Endothelial cell of umbilical vein (primary cell): ENCODE data around the gene EPC2. TPM values are rescaled to one million over a fixed set of nuclear protein-coding genes. Genes with fewer than 3 reads are reported as not detected.

Experiments used
- BruUV-seq: library from RNA; stranded (reverse); fragments of 400-500 nt; replicated peaks from 2 replicates; lab custom pipeline; 2021; lab: Mats Ljungman, UMichigan
- CTCF ChIA-PET: fragments of 300-600, 350-600 bp; sonication (Branson Sonifier 250); formaldehyde crosslinking; loops from one replicate; lab custom pipeline; 2021; ENCODE audit warnings: antibody characterized with exemption, inconsistent platforms; lab: Charles Lee
- POLR2A ChIA-PET: fragments of 300-600, 350-600 bp; sonication (Branson Sonifier 250); formaldehyde crosslinking; loops from one replicate; lab custom pipeline; 2021; ENCODE audit warnings: antibody characterized with exemption, inconsistent platforms; lab: Charles Lee
- DNase-seq: peaks from one replicate; pipeline ENCODE4 v3.0.0-alpha.2; 2011; ENCODE audit warnings: low read depth, low spot score
- FAIRE-seq: peaks from 2 replicates; lab custom pipeline; 2011; peaks lifted over from hg19 to GRCh38; lab: Jason Lieb, UNC
- H2AFZ ChIP-seq: 2 replicates; pipeline ENCODE4 v1.6.0; 2012; ENCODE audit warnings: low read depth, low read length, control low read depth, inconsistent platforms
- H3K27ac ChIP-seq: 2 replicates; pipeline ENCODE4 v1.5.1; 2011; ENCODE audit warnings: low read depth, mild to moderate bottlenecking, control low read depth, low read length, moderate library complexity; ENCODE audit not compliant: insufficient read depth
- H3K27me3 ChIP-seq, 2 experiments: 2 replicates each; pipeline versions ENCODE4 v1.6.0 to v1.6.1; 2011; ENCODE audit warnings: low read length in 2 of 2, mixed read lengths in 1 of 2; ENCODE audit not compliant: control insufficient read depth in 2 of 2, insufficient read depth in 2 of 2
- H3K36me3 ChIP-seq, 2 experiments: 2 replicates in 1 of 2; 3 replicates in 1 of 2; pipeline ENCODE4 v1.5.1; 2011; ENCODE audit warnings: low read length in 2 of 2, mild to moderate bottlenecking in 1 of 2, moderate library complexity in 1 of 2; ENCODE audit not compliant: control insufficient read depth in 2 of 2, insufficient read depth in 2 of 2; ENCODE audit errors: extremely low read depth in 1 of 2
- H3K4me1 ChIP-seq: 3 replicates; pipeline ENCODE4 v1.5.1; 2011; ENCODE audit warnings: mild to moderate bottlenecking, low read length; ENCODE audit not compliant: control insufficient read depth, insufficient read depth; ENCODE audit errors: extremely low read depth
- H3K4me2 ChIP-seq: 2 replicates; pipeline ENCODE4 v1.6.1; 2011; ENCODE audit warnings: low read length, control low read depth, mixed read lengths; ENCODE audit not compliant: insufficient read depth
- H3K4me3 ChIP-seq, 3 experiments: fragments of 200-600 bp in 1 of 3; sonication (generic), shearing (Covaris generic) in 1 of 3; replicated peaks in 1 of 3; 2 replicates each; pipeline ENCODE4 v1.5.1; 2011 to 2016; ENCODE audit warnings: control low read depth in 3 of 3, low read length in 3 of 3, mild to moderate bottlenecking in 2 of 3, inconsistent platforms in 1 of 3, low read depth in 1 of 3, moderate library complexity in 1 of 3; ENCODE audit not compliant: insufficient read depth in 1 of 3
- H3K79me2 ChIP-seq: 2 replicates; pipeline ENCODE4 v1.6.0; 2012; ENCODE audit warnings: low read length, inconsistent platforms; ENCODE audit not compliant: control insufficient read depth, insufficient read depth
- H3K9ac ChIP-seq: replicated peaks from 2 replicates; pipeline ENCODE3; 2011; ENCODE audit warnings: low read length, control low read depth; ENCODE audit not compliant: insufficient read depth; ENCODE audit errors: extremely low read depth
- H3K9me1 ChIP-seq: replicated peaks from 3 replicates; pipeline ENCODE4 v1.6.0; 2011; ENCODE audit warnings: mild to moderate bottlenecking, low read length; ENCODE audit not compliant: control insufficient read depth, insufficient read depth; ENCODE audit errors: extremely low read depth
- H3K9me3 ChIP-seq: replicated peaks from 2 replicates; pipeline ENCODE4 v1.5.1; 2012; ENCODE audit warnings: low read length, inconsistent platforms; ENCODE audit not compliant: control insufficient read depth, insufficient read depth
- H4K20me1 ChIP-seq: replicated peaks from 2 replicates; pipeline ENCODE3; 2011; ENCODE audit warnings: mild to moderate bottlenecking, low read length; ENCODE audit not compliant: control insufficient read depth, insufficient read depth; ENCODE audit errors: extremely low read depth
- CTCF ChIP-seq, 2 donors: IDR thresholded peaks; 1 replicate in 1 of 2; 2 replicates in 1 of 2; pipeline ENCODE4 v1.5.1; 2011; ENCODE audit warnings: low read length in 2 of 2, mild to moderate bottlenecking in 2 of 2, moderate library complexity in 2 of 2, control low read depth in 1 of 2, inconsistent platforms in 1 of 2, low read depth in 1 of 2; ENCODE audit not compliant: insufficient read depth in 1 of 2; ENCODE audit errors: extremely low read depth in 1 of 2
- EZH2 ChIP-seq: IDR thresholded peaks from 2 replicates; pipeline ENCODE4 v1.6.1; 2012; ENCODE audit warnings: borderline replicate concordance, low read depth, mild to moderate bottlenecking, moderate library complexity, low read length, inconsistent platforms; ENCODE audit not compliant: severe bottlenecking
- FOS ChIP-seq: IDR thresholded peaks from 2 replicates; pipeline ENCODE4 v1.6.1; 2011; ENCODE audit warnings: mild to moderate bottlenecking, low read length, moderate library complexity, borderline replicate concordance; ENCODE audit not compliant: insufficient read depth
- GATA2 ChIP-seq: IDR thresholded peaks from 2 replicates; pipeline ENCODE4 v1.7.0; 2011; ENCODE audit warnings: low read depth, mild to moderate bottlenecking, moderate library complexity, mixed read lengths, low read length; ENCODE audit not compliant: insufficient read length, insufficient read depth
- JUN ChIP-seq: IDR thresholded peaks from 2 replicates; pipeline ENCODE4 v1.6.1; 2011; ENCODE audit warnings: borderline replicate concordance, low read depth; ENCODE audit not compliant: insufficient read length, insufficient read depth
- MAX ChIP-seq: IDR thresholded peaks from 2 replicates; pipeline ENCODE4 v1.6.1; 2011; ENCODE audit not compliant: insufficient read depth, insufficient read length
- MYC ChIP-seq: IDR thresholded peaks from one replicate; pipeline ENCODE4 v1.6.1; 2011; ENCODE audit warnings: mild to moderate bottlenecking, low read depth, low read length
- POLR2A ChIP-seq: IDR thresholded peaks from 2 replicates; pipeline ENCODE4 v1.6.1; 2012; ENCODE audit warnings: low read depth, mild to moderate bottlenecking, control low read depth, low read length
- POLR2AphosphoS5 ChIP-seq: IDR thresholded peaks from 2 replicates; pipeline ENCODE4 v1.6.1; 2012; ENCODE audit warnings: low read depth, mild to moderate bottlenecking, control low read depth, low read length, moderate library complexity; ENCODE audit not compliant: insufficient read depth
- dilution Hi-C: fragments of 300-500 bp; cut with MboI; formaldehyde crosslinking; loops from one replicate; pipeline ENCODE4 v1.15.0; 2019; ENCODE audit warnings: low sequenced_read_pairs; ENCODE audit not compliant: extremely low pct_ligation_motif_present
- intact Hi-C: fragments of 100-400 bp; cut with micrococcal nuclease; formaldehyde crosslinking; loops from one replicate; pipeline ENCODE4 v1.10.0; 2022
- polyA plus RNA-seq, 4 experiments: library from polyadenylated mRNA; depleted of rRNA in 3 of 4; stranded (reverse) in 3 of 4; unstranded in 1 of 4; fragments of >200 nt; gene quantifications; 2 replicates each; pipeline versions ENCODE4 v1.2.1 to v1.2.3, GENCODE V29; 2011 to 2012; ENCODE audit warnings: missing spikeins in 1 of 4
- total RNA-seq: library from RNA; stranded (reverse); gene quantifications from 2 replicates; pipeline ENCODE4 v1.2.3, GENCODE V29; 2021

Gene EPC2
- total and polyA plus RNA-seq, 2 donors (not counting 3 experiments of a cell fraction or from before 2014, with no cell fraction given) = 15.1 to 25.2 TPM

GRCh38 chr2:148622366-148622765 is 22.2 kb upstream of the EPC2 start:
- no peak for DNase-seq
- Histone ChIP-seq H3K9ac (no peak overlapping the region), H3K4me2 (no peak overlapping the region), H4K20me1 (no peaks in the 10 kb centered on the region), H3K4me3 (no peak overlapping the region), H3K27ac (no peak overlapping the region), H3K9me3 (no peaks in the 10 kb centered on the region), H3K4me1 (no peaks in the 10 kb centered on the region), H3K27me3 (peaks cover 10 to 13% of the 10 kb centered on the region in 2 experiments), H3K36me3 (no peaks in the 10 kb centered on the region), H3K9me1 (no peaks in the 10 kb centered on the region), H2AFZ (no peak overlapping the region), H3K79me2 (no peaks in the 10 kb centered on the region)
- POLR2A ChIA-PET = no interaction called here
- intact Hi-C loops = no loop called here
- FAIRE-seq = no peak
- dilution Hi-C loops = no loop called here
- TF ChIP-seq POLR2AphosphoS5 = no peak
- TF ChIP-seq POLR2A = no peak
- no peak for TF ChIP-seq CTCF (IDR thresholded peaks at IDR 0.05; ENCODE audit: extremely low read depth in 1 of 2, insufficient read depth in 1 of 2, low read depth in 1 of 2, low read length in 2 of 2)
- no peak for TF ChIP-seq FOS
- TF ChIP-seq JUN = no peak
- no peak for TF ChIP-seq GATA2
- TF ChIP-seq MYC = no peak
- TF ChIP-seq MAX = no peak
- TF ChIP-seq EZH2 = no peak
- CTCF ChIA-PET = no interaction called here
- BruUV-seq = no TSS peak
